DND-41 (cell line): Measurements from ENCODE around the gene CFAP20.
A peak's percentile ranks its signal among the peaks of the same experiment; 100 is the strongest.

ENCODE experiments used
- ATAC-seq: fragments of 200-7000 bp; cut with Tn5 transposase; 3 replicates; pipeline ENCODE4 v1.9.1; 2021; ENCODE audit warnings: low read depth; ENCODE audit not compliant: insufficient read depth
- DNase-seq: peaks from one replicate; pipeline ENCODE4 v3.0.0-alpha.2; 2020
- H2AFZ ChIP-seq: 2 replicates; pipeline ENCODE4 v1.6.0; 2012; ENCODE audit warnings: low read depth, low read length
- H3K27ac ChIP-seq: 2 replicates; pipeline ENCODE4 v1.5.1; 2012; ENCODE audit warnings: low read length, inconsistent platforms
- H3K27me3 ChIP-seq: fragments of 200-600 bp; sonication (generic); 2 replicates; pipeline ENCODE4 v1.6.0; 2012; ENCODE audit warnings: low read length, mild to moderate bottlenecking, inconsistent platforms; ENCODE audit not compliant: insufficient read depth, poor library complexity
- H3K36me3 ChIP-seq: 2 replicates; pipeline ENCODE4 v1.5.1; 2012; ENCODE audit warnings: low read length, inconsistent platforms; ENCODE audit not compliant: insufficient read depth
- H3K4me1 ChIP-seq: 2 replicates; pipeline ENCODE4 v1.5.1; 2012; ENCODE audit warnings: mild to moderate bottlenecking, low read length; ENCODE audit not compliant: insufficient read depth
- H3K4me2 ChIP-seq: 2 replicates; pipeline ENCODE4 v1.6.0; 2012; ENCODE audit warnings: mild to moderate bottlenecking, moderate library complexity, low read length, inconsistent platforms; ENCODE audit not compliant: insufficient read depth
- H3K4me3 ChIP-seq, 2 experiments: fragments of 200-600 bp in 1 of 2; shearing (Covaris generic) in 1 of 2; 2 replicates each; pipeline ENCODE4 v1.5.1; 2012 to 2016; ENCODE audit warnings: inconsistent platforms in 2 of 2, low read length in 2 of 2, mild to moderate bottlenecking in 2 of 2, low read depth in 1 of 2, moderate library complexity in 1 of 2
- H3K79me2 ChIP-seq: 2 replicates; pipeline ENCODE4 v1.6.0; 2012; ENCODE audit warnings: low read length, inconsistent platforms; ENCODE audit not compliant: insufficient read depth
- H3K9ac ChIP-seq: 2 replicates; pipeline ENCODE4 v1.6.0; 2012; ENCODE audit warnings: low read depth, mild to moderate bottlenecking, inconsistent platforms, low read length, moderate library complexity
- H3K9me3 ChIP-seq: 2 replicates; pipeline ENCODE4 v1.5.1; 2012; ENCODE audit warnings: low read length, moderate library complexity, mild to moderate bottlenecking, inconsistent platforms; ENCODE audit not compliant: insufficient read depth, severe bottlenecking
- H4K20me1 ChIP-seq: 2 replicates; pipeline ENCODE4 v1.6.0; 2012; ENCODE audit warnings: low read length; ENCODE audit not compliant: insufficient read depth
- EZH2 ChIP-seq: IDR thresholded peaks from 3 replicates; pipeline ENCODE4 v1.6.1; 2012; ENCODE audit warnings: borderline replicate concordance, low read depth, mild to moderate bottlenecking, moderate library complexity, low read length, inconsistent platforms; ENCODE audit not compliant: severe bottlenecking
- TF ChIP-seq, protein P1 (sequence below): IDR thresholded peaks from 2 replicates; pipeline ENCODE4 v1.5.1; 2012; ENCODE audit warnings: borderline replicate concordance, low read length, moderate library complexity, mild to moderate bottlenecking; ENCODE audit not compliant: poor library complexity, severe bottlenecking; ENCODE audit errors: extremely low read depth

Gene CFAP20

DNA sequence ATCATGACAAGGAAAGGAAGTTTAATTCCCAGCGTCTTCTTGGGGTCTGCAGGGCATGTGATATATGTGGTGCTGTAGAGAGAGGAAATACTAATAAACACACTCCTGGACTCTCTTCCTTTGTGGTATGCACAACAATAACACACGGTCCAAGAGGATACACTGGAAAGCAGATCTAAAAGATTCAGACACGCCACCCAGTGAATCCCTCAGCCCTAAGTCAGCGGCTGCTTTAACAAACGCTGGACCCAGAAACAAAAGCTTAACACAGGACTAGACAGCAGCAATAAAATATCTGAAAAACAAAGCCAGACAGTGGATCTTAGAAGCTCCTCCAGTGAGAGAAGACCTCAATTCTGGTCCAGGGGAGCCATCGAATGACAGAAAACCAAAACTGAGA lies 13.1 kb downstream of the CFAP20 start:
- H3K4me2 ChIP-seq = no peak overlapping the region
- TF ChIP-seq, protein P1, sequence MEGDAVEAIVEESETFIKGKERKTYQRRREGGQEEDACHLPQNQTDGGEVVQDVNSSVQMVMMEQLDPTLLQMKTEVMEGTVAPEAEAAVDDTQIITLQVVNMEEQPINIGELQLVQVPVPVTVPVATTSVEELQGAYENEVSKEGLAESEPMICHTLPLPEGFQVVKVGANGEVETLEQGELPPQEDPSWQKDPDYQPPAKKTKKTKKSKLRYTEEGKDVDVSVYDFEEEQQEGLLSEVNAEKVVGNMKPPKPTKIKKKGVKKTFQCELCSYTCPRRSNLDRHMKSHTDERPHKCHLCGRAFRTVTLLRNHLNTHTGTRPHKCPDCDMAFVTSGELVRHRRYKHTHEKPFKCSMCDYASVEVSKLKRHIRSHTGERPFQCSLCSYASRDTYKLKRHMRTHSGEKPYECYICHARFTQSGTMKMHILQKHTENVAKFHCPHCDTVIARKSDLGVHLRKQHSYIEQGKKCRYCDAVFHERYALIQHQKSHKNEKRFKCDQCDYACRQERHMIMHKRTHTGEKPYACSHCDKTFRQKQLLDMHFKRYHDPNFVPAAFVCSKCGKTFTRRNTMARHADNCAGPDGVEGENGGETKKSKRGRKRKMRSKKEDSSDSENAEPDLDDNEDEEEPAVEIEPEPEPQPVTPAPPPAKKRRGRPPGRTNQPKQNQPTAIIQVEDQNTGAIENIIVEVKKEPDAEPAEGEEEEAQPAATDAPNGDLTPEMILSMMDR = no peak
- TF ChIP-seq EZH2 = no peak
- H3K4me1 ChIP-seq = no peaks in the 10 kb centered on the region
- no peaks in the 10 kb centered on the region for H3K9me3 ChIP-seq
- H4K20me1 ChIP-seq = peaks cover 62% of the 10 kb centered on the region
- H3K9ac ChIP-seq = no peak overlapping the region
- no peak for ATAC-seq
- peaks cover 56% of the 10 kb centered on the region for H3K36me3 ChIP-seq
- DNase-seq = no peak
- H3K27ac ChIP-seq = no peak overlapping the region
- H3K27me3 ChIP-seq = no peaks in the 10 kb centered on the region
- no peak overlapping the region for H2AFZ ChIP-seq
- no peak overlapping the region for H3K4me3 ChIP-seq
- peaks cover 53% of the 10 kb centered on the region for H3K79me2 ChIP-seq

DNA sequence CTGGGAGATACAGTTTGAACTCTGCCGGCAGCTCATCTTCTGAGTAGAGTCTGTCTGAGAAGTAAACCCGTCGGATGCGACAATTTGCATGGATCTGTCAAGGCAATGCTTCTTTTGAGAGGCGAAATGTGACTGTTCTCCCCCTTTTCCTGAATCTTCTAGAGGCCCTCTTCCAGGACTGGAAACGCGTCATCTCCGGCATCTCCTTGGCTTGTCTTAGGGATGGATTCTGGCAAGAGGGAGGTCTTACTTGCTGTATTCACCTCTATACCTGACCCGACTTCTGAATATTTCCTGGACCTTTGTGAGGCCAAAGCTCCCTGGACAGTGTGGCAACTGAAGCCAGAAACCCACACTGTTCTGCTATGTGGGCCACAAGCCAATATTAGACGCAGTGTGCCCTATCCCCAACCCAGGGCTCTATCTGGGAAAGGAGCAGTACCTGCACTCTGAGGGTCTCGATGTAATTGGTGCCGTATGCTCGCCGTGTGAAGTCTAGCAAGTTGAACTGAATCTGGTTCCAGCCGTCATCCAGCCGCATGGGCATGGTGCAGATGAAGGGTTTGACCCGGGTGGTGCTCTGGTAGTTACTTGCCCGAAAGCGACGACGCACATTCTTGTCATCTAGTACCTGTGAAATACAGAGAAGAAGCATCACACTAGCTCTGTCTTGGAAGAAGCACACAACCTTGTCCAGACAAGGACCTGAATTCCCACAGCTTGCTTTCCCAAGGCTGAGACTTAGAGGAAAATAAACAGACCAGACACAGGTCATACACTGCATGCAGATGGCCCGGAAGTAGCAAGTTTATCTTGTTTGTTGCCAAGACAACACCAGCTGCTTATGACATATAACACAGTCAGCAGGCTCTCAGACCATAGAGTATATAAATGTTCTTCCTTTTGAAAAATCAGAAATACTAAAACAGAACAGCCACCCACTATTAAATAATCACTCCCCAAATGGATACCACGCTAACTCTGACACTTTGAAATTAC lies 14.1 kb downstream of the CFAP20 start:
- Histone ChIP-seq H3K4me1 (no peaks in the 10 kb centered on the region), H2AFZ (no peak overlapping the region), H3K79me2 (peaks cover 44% of the 10 kb centered on the region), H3K27ac (no peak overlapping the region), H3K4me2 (no peak overlapping the region), H4K20me1 (peaks cover 55% of the 10 kb centered on the region), H3K27me3 (no peaks in the 10 kb centered on the region), H3K9ac (no peak overlapping the region), H3K36me3 (peaks cover 56% of the 10 kb centered on the region), H3K9me3 (no peaks in the 10 kb centered on the region), H3K4me3 (no peak overlapping the region)
- no peak for DNase-seq
- no peak for ATAC-seq
- no peak for TF ChIP-seq EZH2
- TF ChIP-seq, protein P1 = no peak

DNA sequence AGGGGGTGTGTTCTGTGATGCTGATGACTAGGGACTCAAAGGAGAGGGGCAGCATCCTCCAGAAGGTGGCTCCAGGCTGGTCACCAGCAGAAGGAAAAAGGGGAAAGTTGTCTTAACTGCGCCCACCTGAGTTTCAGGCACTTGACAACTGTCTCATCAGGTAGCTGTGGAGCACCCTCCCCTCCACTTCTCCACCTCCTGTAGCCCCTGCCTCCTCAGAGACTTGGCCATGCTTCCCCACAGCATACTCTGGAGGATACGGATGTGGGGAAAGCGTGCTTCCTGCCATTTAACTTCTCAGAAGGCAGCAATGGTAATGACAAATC lies 17.9 kb downstream of the CFAP20 start:
- H3K27me3 ChIP-seq = no peaks in the 10 kb centered on the region
- H3K4me3 ChIP-seq = no peak overlapping the region
- no peak overlapping the region for H2AFZ ChIP-seq
- H3K4me2 ChIP-seq = no peak overlapping the region
- H3K9ac ChIP-seq = no peak overlapping the region
- DNase-seq = no peak
- no peaks in the 10 kb centered on the region for H3K9me3 ChIP-seq
- peak; percentile 32; the same call in 2 of the 3 replicates for ATAC-seq
- TF ChIP-seq, protein P1 = no peak
- no peak for TF ChIP-seq EZH2
- H3K79me2 ChIP-seq = peaks cover 6% of the 10 kb centered on the region
- H3K27ac ChIP-seq = no peak overlapping the region
- peaks cover 36% of the 10 kb centered on the region for H3K36me3 ChIP-seq
- H4K20me1 ChIP-seq = peaks cover 16% of the 10 kb centered on the region
- H3K4me1 ChIP-seq = no peaks in the 10 kb centered on the region
